Spleen (tissue), 7 donors: ENCODE data around the gene LKAAEAR1.

ENCODE experiments used
- POLR2AphosphoS5 ChIP-seq, 3 donors: sonication (generic); formaldehyde crosslinking; IDR thresholded peaks; one replicate each; pipeline ENCODE4 v1.5.1; 2017; ENCODE audit warnings: antibody characterized with exemption in 3 of 3
- TF ChIP-seq, protein P1 (sequence below), 11 experiments: fragments of 200-600 bp in 7 of 11; fragments of 450-650 bp in 4 of 11; sonication (generic) in 4 of 11; IDR thresholded peaks in 8 of 11; conservative IDR thresholded peaks in 3 of 11; 1 replicate in 7 of 11; 2 replicates in 4 of 11; pipeline versions ENCODE4 v1.4.0 to v1.8.0; 2016 to 2021; ENCODE audit warnings: antibody characterized with exemption in 11 of 11, inconsistent platforms in 4 of 11, mild to moderate bottlenecking in 1 of 11
- donor health status: DM: no; HTN: no; CAD: no; lungs with moderate emphysema.
- donor health status: DM: no; HTN: no; CAD: no.
- donor health status: DM: no; HTN: no; CAD: no.

DNA sequence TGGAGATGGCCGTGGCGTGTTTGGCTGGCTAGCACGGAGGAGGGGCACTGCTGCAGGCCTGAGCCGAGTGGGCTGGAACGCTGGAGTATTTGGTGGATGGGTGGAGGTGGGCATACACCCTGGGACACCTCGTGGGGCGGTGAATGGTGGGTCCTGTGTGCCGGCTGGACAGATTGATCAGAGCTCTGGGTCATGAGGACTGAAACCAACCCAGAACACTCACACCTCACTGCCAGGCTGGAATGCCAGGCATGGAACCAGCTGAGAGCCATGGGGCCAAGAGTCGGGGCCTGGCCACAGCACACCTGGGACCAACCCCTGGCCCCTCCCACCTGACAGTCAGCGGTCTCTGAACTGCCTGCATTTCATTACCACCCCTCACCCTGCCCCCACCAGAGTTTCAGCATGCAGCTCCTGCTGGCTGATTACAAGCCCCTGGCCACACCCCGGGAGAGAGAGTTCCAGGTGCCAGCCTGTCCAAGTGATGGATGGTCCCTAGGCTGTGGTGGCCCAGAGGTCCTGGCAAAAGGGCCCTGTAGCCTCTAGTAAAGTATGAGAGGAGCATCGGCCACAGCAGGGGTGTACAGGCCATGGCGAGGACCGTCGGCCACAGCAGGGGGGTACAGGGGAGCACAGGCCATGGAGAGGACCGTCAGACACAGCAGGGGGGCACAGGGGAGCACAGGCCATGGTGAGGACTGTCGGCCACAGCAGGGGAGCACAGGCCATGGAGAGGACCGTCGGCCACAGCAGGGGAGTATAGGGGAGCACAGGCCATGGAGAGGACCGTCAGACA, 19.9 kb upstream of the LKAAEAR1 start:
- TF ChIP-seq, protein P1, sequence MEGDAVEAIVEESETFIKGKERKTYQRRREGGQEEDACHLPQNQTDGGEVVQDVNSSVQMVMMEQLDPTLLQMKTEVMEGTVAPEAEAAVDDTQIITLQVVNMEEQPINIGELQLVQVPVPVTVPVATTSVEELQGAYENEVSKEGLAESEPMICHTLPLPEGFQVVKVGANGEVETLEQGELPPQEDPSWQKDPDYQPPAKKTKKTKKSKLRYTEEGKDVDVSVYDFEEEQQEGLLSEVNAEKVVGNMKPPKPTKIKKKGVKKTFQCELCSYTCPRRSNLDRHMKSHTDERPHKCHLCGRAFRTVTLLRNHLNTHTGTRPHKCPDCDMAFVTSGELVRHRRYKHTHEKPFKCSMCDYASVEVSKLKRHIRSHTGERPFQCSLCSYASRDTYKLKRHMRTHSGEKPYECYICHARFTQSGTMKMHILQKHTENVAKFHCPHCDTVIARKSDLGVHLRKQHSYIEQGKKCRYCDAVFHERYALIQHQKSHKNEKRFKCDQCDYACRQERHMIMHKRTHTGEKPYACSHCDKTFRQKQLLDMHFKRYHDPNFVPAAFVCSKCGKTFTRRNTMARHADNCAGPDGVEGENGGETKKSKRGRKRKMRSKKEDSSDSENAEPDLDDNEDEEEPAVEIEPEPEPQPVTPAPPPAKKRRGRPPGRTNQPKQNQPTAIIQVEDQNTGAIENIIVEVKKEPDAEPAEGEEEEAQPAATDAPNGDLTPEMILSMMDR (IDR thresholded peaks at IDR 0.05 in 8 of 11, conservative IDR thresholded peaks at IDR 0.05 in 3 of 11): no peak
- TF ChIP-seq POLR2AphosphoS5 (IDR thresholded peaks at IDR 0.05): no peak
